GM12875 (cell line): ENCODE results near the gene ZNF467.

Experiments used
- H3K4me3 ChIP-seq: one replicate; pipeline ENCODE4 v1.5.1; 2011; ENCODE audit warnings: low read depth, low read length, control low read depth
- CTCF ChIP-seq: IDR thresholded peaks from 2 replicates; pipeline ENCODE4 v1.5.1; 2011; ENCODE audit warnings: low read depth, mild to moderate bottlenecking, control low read depth, inconsistent platforms, low read length, moderate library complexity, borderline replicate concordance; ENCODE audit not compliant: insufficient read depth

The ZNF467 gene

GRCh38 chr7:149785402-149785801 is 12.0 kb upstream of the ZNF467 start:
- H3K4me3 ChIP-seq = no peak overlapping the region

GRCh38 chr7:149784251-149784608 is 10.8 kb upstream of the ZNF467 start:
- no peak for TF ChIP-seq CTCF

More at GRCh38 chr7:149785402-149785801, 12.0 kb upstream of the ZNF467 start:
- TF ChIP-seq CTCF = no peak

GRCh38 chr7:149783386-149784250 is 10.2 kb upstream of the ZNF467 start:
- H3K4me3 ChIP-seq = no peak overlapping the region
- TF ChIP-seq CTCF = no peak

More at GRCh38 chr7:149784251-149784608, 10.8 kb upstream of the ZNF467 start:
- H3K4me3 ChIP-seq = no peak overlapping the region

- no peak for TF ChIP-seq CTCF
- no peak overlapping the region for H3K4me3 ChIP-seq
Measured at GRCh38 chr7:149782682-149783345, 9.4 kb upstream of the ZNF467 start.

GRCh38 chr7:149781921-149782320 is 8.5 kb upstream of the ZNF467 start:
- no peak overlapping the region for H3K4me3 ChIP-seq
- TF ChIP-seq CTCF = no peak

- TF ChIP-seq CTCF = no peak
- no peak overlapping the region for H3K4me3 ChIP-seq
Measured at GRCh38 chr7:149780636-149781419, 7.4 kb upstream of the ZNF467 start.
